Spleen (tissue), 11 donors: Measurements from ENCODE around the gene PAXIP1. TPM values are rescaled to one million over a fixed set of nuclear protein-coding genes. Genes with fewer than 3 reads are reported as not detected.
"Not testable (repeated sequence)": the region's sequence is repeated elsewhere in the genome, so short reads cannot be mapped to it uniquely, and the experiment has no call there.

Experiments used
- DNase-seq: peaks from one replicate; pipeline ENCODE4 v3.0.0-alpha.2; 2020
- H3K27ac ChIP-seq, 8 donors: fragments of 200-600 bp; sonication (generic) in 7 of 8; 1 replicate in 4 of 8; 2 replicates in 4 of 8; pipeline versions ENCODE4 v1.5.0 to v1.8.0; 2016 to 2021; ENCODE audit warnings: inconsistent platforms in 4 of 8, mild to moderate bottlenecking in 4 of 8, moderate library complexity in 1 of 8
- H3K27me3 ChIP-seq, 7 donors: fragments of 200-600 bp; sonication (generic) in 6 of 7; replicated peaks in 1 of 7; 1 replicate in 4 of 7; 2 replicates in 3 of 7; pipeline versions ENCODE4 v1.5.0 to v1.8.0; 2016 to 2021; ENCODE audit warnings: inconsistent platforms in 3 of 7, mild to moderate bottlenecking in 1 of 7
- H3K36me3 ChIP-seq, 6 donors: fragments of 200-600 bp; sonication (generic) in 5 of 6; 1 replicate in 4 of 6; 2 replicates in 2 of 6; pipeline versions ENCODE4 v1.5.0 to v1.8.0; 2016 to 2021; ENCODE audit warnings: inconsistent platforms in 2 of 6
- H3K4me1 ChIP-seq, 6 donors: fragments of 200-600 bp; sonication (generic) in 5 of 6; 1 replicate in 3 of 6; 2 replicates in 3 of 6; pipeline versions ENCODE4 v1.5.0 to v1.8.0; 2016 to 2021; ENCODE audit warnings: inconsistent platforms in 3 of 6
- H3K4me3 ChIP-seq, 8 donors: fragments of 200-600 bp; sonication (generic) in 7 of 8; 1 replicate in 4 of 8; 2 replicates in 4 of 8; pipeline versions ENCODE4 v1.5.0 to v1.8.0; 2016 to 2021; ENCODE audit warnings: inconsistent platforms in 4 of 8, mild to moderate bottlenecking in 4 of 8, moderate library complexity in 2 of 8
- H3K9me3 ChIP-seq, 8 donors: fragments of 200-600 bp; sonication (generic) in 7 of 8; 1 replicate in 4 of 8; 2 replicates in 4 of 8; pipeline versions ENCODE4 v1.5.0 to v1.8.0; 2016 to 2021; ENCODE audit warnings: inconsistent platforms in 4 of 8
- CTCF ChIP-seq, 11 experiments: fragments of 200-600 bp in 7 of 11; fragments of 450-650 bp in 4 of 11; sonication (generic) in 4 of 11; IDR thresholded peaks in 8 of 11; conservative IDR thresholded peaks in 3 of 11; 1 replicate in 7 of 11; 2 replicates in 4 of 11; pipeline versions ENCODE4 v1.4.0 to v1.8.0; 2016 to 2021; ENCODE audit warnings: antibody characterized with exemption in 11 of 11, inconsistent platforms in 4 of 11, mild to moderate bottlenecking in 1 of 11
- POLR2A ChIP-seq, 3 donors: fragments of 450-650 bp; IDR thresholded peaks; one replicate each; pipeline ENCODE4 v1.5.1; 2017; ENCODE audit warnings: antibody characterized with exemption in 3 of 3, mild to moderate bottlenecking in 1 of 3
- POLR2AphosphoS5 ChIP-seq, 3 donors: sonication (generic); formaldehyde crosslinking; IDR thresholded peaks; one replicate each; pipeline ENCODE4 v1.5.1; 2017; ENCODE audit warnings: antibody characterized with exemption in 3 of 3
- WGBS, 5 donors: extraction: QIAGEN DNeasy Blood & Tissue Kit in 3 of 5; methylation state at CpG; one replicate each; pipeline versions ENCODE4 v1.1.5 to v1.1.7; 2013 to 2018; 5-methylcytosine and 5-hydroxymethylcytosine counted together
- intact Hi-C: fragments of 100-400 bp; cut with DNase I; formaldehyde crosslinking; loops from one replicate; pipeline ENCODE4 v1.15.0; 2023; ENCODE audit warnings: low total_unique reads
- polyA plus RNA-seq, 3 donors: library from polyadenylated mRNA; stranded (reverse); fragments of 200-250 nt; gene quantifications; one replicate each; pipeline ENCODE4 v1.2.1, GENCODE V29; 2013
- total RNA-seq, 7 donors: library from RNA; depleted of rRNA in 3 of 7; stranded (reverse); fragments of >200 nt in 3 of 7; fragmentation: NEBNext Ultra II Directional in 4 of 7; extraction: Animal tissue kit (Norgen Biotek cat#: 25700) in 4 of 7; gene quantifications; one replicate each; pipeline versions ENCODE4 v1.1.0 to v1.2.1, GENCODE V29; 2016 to 2021
- donor health status: healthy with polysubstance abuse.
- donor health status: DM: no; HTN: no; CAD: no; lungs with moderate emphysema.
- donor health status: DM: no; HTN: no; CAD: no.
- donor health status: Bipolar disorder and iron deficiency.
- donor health status: healthy.
- donor health status: DM: no; HTN: no; CAD: no.
- donor health status: DM: yes; HTN: yes; CAD: no.

Gene PAXIP1
- total and polyA plus RNA-seq, 10 donors: 2.7 to 15.0 (median 13.3) TPM

GRCh38 chr7:154937837-154938236, 65.1 kb downstream of the PAXIP1 start:
- intact Hi-C loops: no loop called here
- 54 to 70% (median 58%) methylated on average over 1 of the region's 1 CpG for WGBS, 5 donors

GRCh38 chr7:154934353-154934952, 68.5 kb downstream of the PAXIP1 start:
- DNase-seq, H3K4me3 ChIP-seq, H3K27me3 ChIP-seq, H3K27ac ChIP-seq, intact Hi-C loops: not testable (repeated sequence)
- 89 to 98% (median 95%) methylated on average over 5 of the region's 5 CpGs for WGBS, 5 donors
- Histone ChIP-seq H3K36me3 (peaks cover 0 to 31% (median 3%) of the 10 kb centered on the region in 6 donors), H3K4me1 (peaks cover 8 to 36% (median 22%) of the 10 kb centered on the region in 6 donors), H3K9me3 (peaks cover 0 to 30% (median 26%) of the 10 kb centered on the region in 8 donors)

More at GRCh38 chr7:154937837-154938236, 65.1 kb downstream of the PAXIP1 start:
- H3K27ac ChIP-seq: no peak overlapping the region
- H3K4me1 ChIP-seq: peaks cover 0 to 10% (median 2%) of the 10 kb centered on the region in 6 donors
- peaks cover 0 to 36% (median 3%) of the 10 kb centered on the region in 6 donors for H3K36me3 ChIP-seq
- TF ChIP-seq POLR2A (IDR thresholded peaks at IDR 0.05) (no peak), POLR2AphosphoS5 (IDR thresholded peaks at IDR 0.05) (no peak), CTCF (IDR thresholded peaks at IDR 0.05 in 8 of 11, conservative IDR thresholded peaks at IDR 0.05 in 3 of 11) (no peak)
- no peak overlapping the region for H3K4me3 ChIP-seq
- DNase-seq: no peak
- H3K9me3 ChIP-seq: peaks cover 0 to 28% (median 25%) of the 10 kb centered on the region in 8 donors
- no peaks in the 10 kb centered on the region for H3K27me3 ChIP-seq

GRCh38 chr7:154931906-154932305, 71.0 kb downstream of the PAXIP1 start:
- Histone ChIP-seq H3K27ac (no peak overlapping the region), H3K4me3 (no peak overlapping the region), H3K4me1 (peaks cover 12 to 42% (median 27%) of the 10 kb centered on the region in 6 donors), H3K9me3 (peaks cover 0 to 30% (median 26%) of the 10 kb centered on the region in 8 donors), H3K36me3 (peaks cover 0 to 31% (median 3%) of the 10 kb centered on the region in 6 donors), H3K27me3 (no peaks in the 10 kb centered on the region)
- no peak for DNase-seq
- TF ChIP-seq CTCF (IDR thresholded peaks at IDR 0.05 in 8 of 11, conservative IDR thresholded peaks at IDR 0.05 in 3 of 11) (no peak), POLR2AphosphoS5 (IDR thresholded peaks at IDR 0.05) (no peak), POLR2A (IDR thresholded peaks at IDR 0.05) (no peak)
- WGBS, 5 donors: 95 to 99% (median 97%) methylated on average over 2 of the region's 2 CpGs
- intact Hi-C loops: no loop called here

GRCh38 chr7:154929006-154929726, 73.8 kb downstream of the PAXIP1 start:
- peak; percentile 79 for DNase-seq
- TF ChIP-seq POLR2AphosphoS5 (IDR thresholded peaks at IDR 0.05) (peak in 1 of 3 donors; percentile 43), CTCF (IDR thresholded peaks at IDR 0.05 in 8 of 11, conservative IDR thresholded peaks at IDR 0.05 in 3 of 11) (no peak)
- intact Hi-C loops: loop anchor here (5.0 to 10.0 kb wide), 4 partner anchors 76 to 418 kb away; partner anchors contain the start of gene PAXIP1
- H3K4me1 ChIP-seq: peaks cover 12 to 42% (median 27%) of the 10 kb centered on the region in 6 donors
- peak overlapping the region; percentile 49 to 70 (median 54) for H3K4me3 ChIP-seq
- H3K9me3 ChIP-seq: peaks cover 0 to 15% (median 14%) of the 10 kb centered on the region in 8 donors
- peak overlapping the region; percentile 83 to 95 (median 92) for H3K27ac ChIP-seq
- peaks cover 0 to 18% (median under 1%) of the 10 kb centered on the region in 6 donors for H3K36me3 ChIP-seq
- 48 to 64% (median 55%) methylated on average over 8 to 9 of the region's 9 CpGs for WGBS, 5 donors
- no peaks in the 10 kb centered on the region for H3K27me3 ChIP-seq
